Measurements from ENCODE around the gene AFMID.

- TF ChIP-seq ZBTB7A (tag by site-specific recombination; IDR thresholded peaks at IDR 0.05; ENCODE audit: low read depth) (no peak), GLI2 (tag by site-specific recombination; IDR thresholded peaks at IDR 0.05; ENCODE audit: borderline replicate concordance, low read depth) (no peak), CTCF (tag by site-specific recombination; IDR thresholded peaks at IDR 0.05) (no peak), ZBTB49 (tag by site-specific recombination; IDR thresholded peaks at IDR 0.05; ENCODE audit: low read depth) (no peak)
Observed at GRCh38 chr17:78219396-78220150, 32.4 kb downstream of the AFMID start.
